H9 (cell line): ENCODE measurements around the gene AKR7A3. TPM values are rescaled to one million over a fixed set of nuclear protein-coding genes. Genes with fewer than 3 reads are reported as not detected.

Experiments
- DNase-seq: peaks from one replicate; pipeline ENCODE4 v3.0.0-alpha.2; 2017
- H2AFZ ChIP-seq: one replicate; pipeline ENCODE4 v1.6.1; 2013; ENCODE audit warnings: mild to moderate bottlenecking, low read length, control low read depth, moderate library complexity
- H2AK5ac ChIP-seq: 2 replicates; pipeline ENCODE4 v1.6.1; 2013; ENCODE audit warnings: low read length, control low read depth, mixed read lengths; ENCODE audit not compliant: insufficient read length
- H2BK120ac ChIP-seq: one replicate; pipeline ENCODE4 v1.6.1; 2013; ENCODE audit warnings: low read depth, mild to moderate bottlenecking, low read length, control low read depth, inconsistent platforms; ENCODE audit not compliant: poor library complexity, severe bottlenecking
- H2BK12ac ChIP-seq: 2 replicates; pipeline ENCODE4 v1.6.1; 2013; ENCODE audit warnings: low read length, control low read depth, mixed read lengths, low read depth; ENCODE audit not compliant: insufficient read length
- H2BK15ac ChIP-seq: 2 replicates; pipeline ENCODE4 v1.6.1; 2013; ENCODE audit warnings: low read depth, low read length, control low read depth
- H2BK20ac ChIP-seq: one replicate; pipeline ENCODE4 v1.6.1; 2013; ENCODE audit warnings: low read depth, mild to moderate bottlenecking, low read length, control low read depth, inconsistent platforms; ENCODE audit not compliant: poor library complexity, severe bottlenecking
- H2BK5ac ChIP-seq: 2 replicates; pipeline ENCODE4 v1.6.1; 2013; ENCODE audit warnings: low read length, control low read depth, mixed read lengths; ENCODE audit not compliant: insufficient read length
- H3K14ac ChIP-seq: 2 replicates; pipeline ENCODE4 v1.6.1; 2013; ENCODE audit warnings: low read length, control low read depth; ENCODE audit not compliant: insufficient read depth
- H3K18ac ChIP-seq: 2 replicates; pipeline ENCODE4 v1.6.1; 2013; ENCODE audit warnings: low read depth, mild to moderate bottlenecking, mixed read lengths, low read length, control low read depth; ENCODE audit not compliant: insufficient read length
- H3K23ac ChIP-seq: 2 replicates; pipeline ENCODE4 v1.6.1; 2013; ENCODE audit warnings: low read length, control low read depth, mixed read lengths, low read depth; ENCODE audit not compliant: insufficient read length
- H3K23me2 ChIP-seq: 2 replicates; pipeline ENCODE4 v1.6.1; 2013; ENCODE audit warnings: low read depth, mild to moderate bottlenecking, mixed read lengths, low read length, control low read depth; ENCODE audit not compliant: insufficient read length, poor library complexity, severe bottlenecking
- H3K27ac ChIP-seq: 2 replicates; pipeline ENCODE4 v1.5.1; 2013; ENCODE audit warnings: low read length, control low read depth, mixed read lengths, low read depth; ENCODE audit not compliant: insufficient read length
- H3K27me3 ChIP-seq: 2 replicates; pipeline ENCODE4 v1.6.1; 2013; ENCODE audit warnings: low read length, control low read depth, inconsistent platforms; ENCODE audit not compliant: insufficient read depth
- H3K4ac ChIP-seq: 2 replicates; pipeline ENCODE4 v1.6.1; 2013; ENCODE audit warnings: low read depth, mild to moderate bottlenecking, control low read depth, inconsistent platforms, low read length, moderate library complexity
- H3K4me1 ChIP-seq: 2 replicates; pipeline ENCODE4 v1.6.1; 2013; ENCODE audit warnings: low read length, control low read depth, inconsistent platforms; ENCODE audit not compliant: insufficient read depth
- H3K4me2 ChIP-seq: 2 replicates; pipeline ENCODE4 v1.6.1; 2013; ENCODE audit warnings: low read length, control low read depth, mixed read lengths; ENCODE audit not compliant: insufficient read length, insufficient read depth
- H3K56ac ChIP-seq: 2 replicates; pipeline ENCODE4 v1.6.1; 2013; ENCODE audit warnings: low read depth, mild to moderate bottlenecking, mixed read lengths, low read length, control low read depth; ENCODE audit not compliant: insufficient read length
- H3K79me1 ChIP-seq: 2 replicates; pipeline ENCODE4 v1.6.1; 2013; ENCODE audit warnings: low read depth, mild to moderate bottlenecking, moderate library complexity, low read length, control low read depth, inconsistent platforms; ENCODE audit not compliant: insufficient read depth, poor library complexity, severe bottlenecking
- H3K79me2 ChIP-seq: 2 replicates; pipeline ENCODE4 v1.6.1; 2013; ENCODE audit warnings: low read length, control low read depth, inconsistent platforms; ENCODE audit not compliant: insufficient read depth
- H3K9ac ChIP-seq: 2 replicates; pipeline ENCODE4 v1.6.1; 2013; ENCODE audit warnings: low read length, control low read depth, mixed read lengths; ENCODE audit not compliant: insufficient read length; ENCODE audit errors: extremely low read depth
- H3K9me3 ChIP-seq: one replicate; pipeline ENCODE4 v1.6.1; 2013; ENCODE audit warnings: low read depth, low read length, inconsistent platforms; ENCODE audit not compliant: control insufficient read depth
- H3T11ph ChIP-seq: one replicate; pipeline ENCODE4 v1.6.1; 2013; ENCODE audit warnings: mild to moderate bottlenecking, low read length, control low read depth, inconsistent platforms
- H4K20me1 ChIP-seq: one replicate; pipeline ENCODE4 v1.6.1; 2013; ENCODE audit not compliant: control insufficient read depth, insufficient read length, insufficient read depth
- H4K5ac ChIP-seq: 2 replicates; pipeline ENCODE4 v1.6.1; 2013; ENCODE audit warnings: low read depth, mild to moderate bottlenecking, mixed read lengths, low read length, control low read depth; ENCODE audit not compliant: insufficient read length
- H4K8ac ChIP-seq: replicated peaks from 2 replicates; pipeline ENCODE4 v1.6.1; 2013; ENCODE audit warnings: low read length, control low read depth, mixed read lengths, low read depth; ENCODE audit not compliant: insufficient read length
- H4K91ac ChIP-seq: 2 replicates; pipeline ENCODE4 v1.6.1; 2013; ENCODE audit warnings: low read depth, mild to moderate bottlenecking, moderate library complexity, mixed read lengths, low read length, control low read depth; ENCODE audit not compliant: insufficient read length
- H3K27ac Mint-ChIP-seq, 3 experiments: 2 replicates in 2 of 3; 3 replicates in 1 of 3; pipeline ENCODE4 v1.8.0; 2020 to 2021; ENCODE audit warnings: mixed read lengths in 3 of 3, mild to moderate bottlenecking in 1 of 3, moderate library complexity in 1 of 3
- H3K27me3 Mint-ChIP-seq: 2 replicates; pipeline ENCODE4 v1.8.0; 2021; ENCODE audit warnings: low read depth, mild to moderate bottlenecking, moderate library complexity, mixed read lengths
- H3K36me3 Mint-ChIP-seq, 3 experiments: 2 replicates in 2 of 3; 3 replicates in 1 of 3; pipeline ENCODE4 v1.8.0; 2020 to 2021; ENCODE audit warnings: low read depth in 3 of 3, mixed read lengths in 3 of 3; ENCODE audit not compliant: insufficient read depth in 1 of 3
- H3K4me1 Mint-ChIP-seq, 2 experiments: 2 replicates each; pipeline ENCODE4 v1.8.0; 2020; ENCODE audit warnings: mixed read lengths in 2 of 2
- H3K4me3 Mint-ChIP-seq, 2 experiments: 2 replicates in 1 of 2; 3 replicates in 1 of 2; pipeline ENCODE4 v1.8.0; 2020 to 2021; ENCODE audit warnings: mild to moderate bottlenecking in 2 of 2, mixed read lengths in 2 of 2, moderate library complexity in 1 of 2
- H3K9me3 Mint-ChIP-seq, 2 experiments: 2 replicates in 1 of 2; 3 replicates in 1 of 2; pipeline ENCODE4 v1.8.0; 2020; ENCODE audit warnings: mild to moderate bottlenecking in 2 of 2, mixed read lengths in 2 of 2, moderate library complexity in 1 of 2
- WGBS: extraction: QIAGEN DNeasy Blood & Tissue Kit; methylation state at CpG from one replicate; pipeline ENCODE4 v1.1.7; 2013; ENCODE audit warnings: missing lambda C conversion rate, low lambda C conversion rate, mixed read lengths; ENCODE audit not compliant: insufficient read length; ENCODE audit errors: extremely low coverage; 5-methylcytosine and 5-hydroxymethylcytosine counted together
- total RNA-seq: library from RNA; stranded (reverse); gene quantifications from 2 replicates; pipeline ENCODE4 v1.2.1, GENCODE V29; 2021
- TF ChIP-seq, protein P1 (sequence below): fragments of 200-600 bp; sonication (generic); conservative IDR thresholded peaks from 3 replicates; pipeline ENCODE4 v1.8.0; 2021; ENCODE audit warnings: antibody characterized with exemption, mild to moderate bottlenecking

AKR7A3 gene
- total RNA-seq, 1 experiment from 2014 or later, result 0.74 TPM

GRCh38 chr1:19306941-19307340 lies 18.4 kb upstream of the AKR7A3 start:
- Histone ChIP-seq H2BK5ac (no peak overlapping the region), H3K23ac (no peak overlapping the region), H3K79me1 (no peaks in the 10 kb centered on the region), H3K18ac (no peak overlapping the region), H2BK120ac (no peak overlapping the region), H3K9me3 (no peaks in the 10 kb centered on the region), H3T11ph (no peak overlapping the region), H3K27ac (no peak overlapping the region), H2BK20ac (no peak overlapping the region), H3K4me2 (no peak overlapping the region), H4K8ac (no peak overlapping the region), H2BK15ac (no peak overlapping the region), H3K27me3 (no peaks in the 10 kb centered on the region), H3K9ac (no peak overlapping the region), H3K56ac (no peak overlapping the region), H2BK12ac (no peak overlapping the region), H3K4ac (no peak overlapping the region), H4K5ac (no peak overlapping the region), H3K14ac (no peak overlapping the region), H3K4me1 (no peaks in the 10 kb centered on the region), H2AK5ac (no peak overlapping the region), H4K91ac (no peak overlapping the region), H3K23me2 (peaks cover 8% of the 10 kb centered on the region), H3K79me2 (no peaks in the 10 kb centered on the region), H2AFZ (no peak overlapping the region), H4K20me1 (no peaks in the 10 kb centered on the region)
- H3K36me3 Mint-ChIP-seq, result peaks cover 27 to 68% (median 57%) of the 10 kb centered on the region in 3 experiments
- H3K27ac Mint-ChIP-seq, result no peak overlapping the region
- H3K27me3 Mint-ChIP-seq, result no peaks in the 10 kb centered on the region; the same call in 1 of the 2 replicates
- H3K4me3 Mint-ChIP-seq, result no peak overlapping the region
- TF ChIP-seq, protein P1, sequence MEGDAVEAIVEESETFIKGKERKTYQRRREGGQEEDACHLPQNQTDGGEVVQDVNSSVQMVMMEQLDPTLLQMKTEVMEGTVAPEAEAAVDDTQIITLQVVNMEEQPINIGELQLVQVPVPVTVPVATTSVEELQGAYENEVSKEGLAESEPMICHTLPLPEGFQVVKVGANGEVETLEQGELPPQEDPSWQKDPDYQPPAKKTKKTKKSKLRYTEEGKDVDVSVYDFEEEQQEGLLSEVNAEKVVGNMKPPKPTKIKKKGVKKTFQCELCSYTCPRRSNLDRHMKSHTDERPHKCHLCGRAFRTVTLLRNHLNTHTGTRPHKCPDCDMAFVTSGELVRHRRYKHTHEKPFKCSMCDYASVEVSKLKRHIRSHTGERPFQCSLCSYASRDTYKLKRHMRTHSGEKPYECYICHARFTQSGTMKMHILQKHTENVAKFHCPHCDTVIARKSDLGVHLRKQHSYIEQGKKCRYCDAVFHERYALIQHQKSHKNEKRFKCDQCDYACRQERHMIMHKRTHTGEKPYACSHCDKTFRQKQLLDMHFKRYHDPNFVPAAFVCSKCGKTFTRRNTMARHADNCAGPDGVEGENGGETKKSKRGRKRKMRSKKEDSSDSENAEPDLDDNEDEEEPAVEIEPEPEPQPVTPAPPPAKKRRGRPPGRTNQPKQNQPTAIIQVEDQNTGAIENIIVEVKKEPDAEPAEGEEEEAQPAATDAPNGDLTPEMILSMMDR, result no peak
- peaks cover 7 to 10% of the 10 kb centered on the region in 2 experiments for H3K4me1 Mint-ChIP-seq
- no peak for DNase-seq
- no CpG with 5 or more reads among the region's 6 CpGs for WGBS
- no peaks in the 10 kb centered on the region for H3K9me3 Mint-ChIP-seq
